ENCODE data around the gene LRP3.
A peak's percentile ranks its signal among the peaks of the same experiment; 100 is the strongest.

Gene LRP3

GRCh38 chr19:33212436-33213172 is 18.5 kb downstream of the LRP3 start:
- DNase-seq, result peak; percentile 8
- no peaks in the 10 kb centered on the region for H3K4me1 ChIP-seq
- no peaks in the 10 kb centered on the region for H3K9me3 ChIP-seq
- H3K36me3 ChIP-seq, result no peaks in the 10 kb centered on the region
- TF ChIP-seq CTCF (IDR thresholded peaks at IDR 0.05; ENCODE audit: low read depth, low read length), result no peak
- H3K27me3 ChIP-seq, result no peaks in the 10 kb centered on the region
- no peak overlapping the region for H3K4me3 ChIP-seq (ENCODE audit: low read depth, low read length)

GRCh38 chr19:33214596-33214995 is 20.5 kb downstream of the LRP3 start:
- peak; percentile 47 for DNase-seq
- H3K4me1 ChIP-seq, result no peaks in the 10 kb centered on the region
- no peaks in the 10 kb centered on the region for H3K36me3 ChIP-seq
- no peaks in the 10 kb centered on the region for H3K9me3 ChIP-seq
- H3K27me3 ChIP-seq, result no peaks in the 10 kb centered on the region
- peak; percentile 48 for TF ChIP-seq CTCF (IDR thresholded peaks at IDR 0.05; ENCODE audit: low read depth, low read length)
- H3K4me3 ChIP-seq (ENCODE audit: low read depth, low read length), result no peak overlapping the region

GRCh38 chr19:33215438-33216197 is 21.5 kb downstream of the LRP3 start:
- TF ChIP-seq CTCF (IDR thresholded peaks at IDR 0.05; ENCODE audit: low read depth, low read length), result no peak
- H3K4me1 ChIP-seq, result no peaks in the 10 kb centered on the region
- no peaks in the 10 kb centered on the region for H3K9me3 ChIP-seq
- no peak overlapping the region for H3K4me3 ChIP-seq (ENCODE audit: low read depth, low read length)
- no peak for DNase-seq
- no peaks in the 10 kb centered on the region for H3K36me3 ChIP-seq
- H3K27me3 ChIP-seq, result no peaks in the 10 kb centered on the region

GRCh38 chr19:33216198-33216830 is 22.2 kb downstream of the LRP3 start:
- H3K4me3 ChIP-seq (ENCODE audit: low read depth, low read length), result no peak overlapping the region
- no peak for TF ChIP-seq CTCF (IDR thresholded peaks at IDR 0.05; ENCODE audit: low read depth, low read length)
- no peaks in the 10 kb centered on the region for H3K27me3 ChIP-seq
- H3K9me3 ChIP-seq, result no peaks in the 10 kb centered on the region
- no peaks in the 10 kb centered on the region for H3K4me1 ChIP-seq
- H3K36me3 ChIP-seq, result no peaks in the 10 kb centered on the region
- no peak for DNase-seq

- H3K36me3 ChIP-seq, result no peaks in the 10 kb centered on the region
- H3K4me3 ChIP-seq (ENCODE audit: low read depth, low read length), result no peak overlapping the region
- H3K9me3 ChIP-seq, result no peaks in the 10 kb centered on the region
- TF ChIP-seq CTCF (IDR thresholded peaks at IDR 0.05; ENCODE audit: low read depth, low read length), result no peak
- H3K27me3 ChIP-seq, result no peaks in the 10 kb centered on the region
- H3K4me1 ChIP-seq, result no peaks in the 10 kb centered on the region
- DNase-seq, result no peak
These were observed 23.8 kb downstream of the LRP3 start for GRCh38 chr19:33217881-33218280.
